Fibroblast of the aortic adventitia (primary cell): ENCODE data around the gene AHI1. TPM values are rescaled to one million over a fixed set of nuclear protein-coding genes. Genes with fewer than 3 reads are reported as not detected.

ENCODE experiments used
- DNase-seq: peaks from one replicate; pipeline ENCODE4 v3.0.0-alpha.2; 2010; ENCODE audit warnings: low read depth
- H3K4me3 ChIP-seq: 2 replicates; pipeline ENCODE4 v1.5.1; 2011; ENCODE audit warnings: low read depth, mild to moderate bottlenecking, control low read depth, low read length, moderate library complexity
- total RNA-seq: library from RNA; depleted of rRNA; stranded (reverse); fragments of >200 nt; gene quantifications from 2 replicates; pipeline ENCODE4 v1.2.3, GENCODE V29; 2012; ENCODE audit warnings: low replicate concordance
- TF ChIP-seq, protein P1 (sequence below): IDR thresholded peaks from 2 replicates; pipeline ENCODE4 v1.5.1; 2011; ENCODE audit warnings: mild to moderate bottlenecking, low read length, control low read depth, inconsistent platforms; ENCODE audit not compliant: insufficient read depth

AHI1 gene
- total RNA-seq, 1 donor = 33.4 TPM

DNA sequence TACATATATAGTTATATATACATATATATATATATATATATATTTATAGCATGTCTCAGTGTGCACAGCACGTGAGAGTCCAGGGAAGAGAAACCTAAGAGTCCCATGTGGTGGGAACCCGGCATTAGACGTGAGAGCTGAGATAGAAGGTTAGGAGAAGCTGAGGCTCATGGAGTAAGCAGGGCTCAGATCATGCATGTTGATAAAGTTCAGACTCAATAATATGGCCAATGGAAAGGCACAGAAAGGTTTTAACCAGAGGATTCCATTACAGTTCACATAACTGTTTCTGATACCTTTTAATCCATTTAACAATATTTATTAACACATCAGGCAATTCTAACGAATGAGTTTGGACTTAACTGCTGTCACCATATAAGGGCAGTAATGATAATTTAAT lies 173.0 kb downstream of the AHI1 start:
- DNase-seq = no peak
- TF ChIP-seq, protein P1, sequence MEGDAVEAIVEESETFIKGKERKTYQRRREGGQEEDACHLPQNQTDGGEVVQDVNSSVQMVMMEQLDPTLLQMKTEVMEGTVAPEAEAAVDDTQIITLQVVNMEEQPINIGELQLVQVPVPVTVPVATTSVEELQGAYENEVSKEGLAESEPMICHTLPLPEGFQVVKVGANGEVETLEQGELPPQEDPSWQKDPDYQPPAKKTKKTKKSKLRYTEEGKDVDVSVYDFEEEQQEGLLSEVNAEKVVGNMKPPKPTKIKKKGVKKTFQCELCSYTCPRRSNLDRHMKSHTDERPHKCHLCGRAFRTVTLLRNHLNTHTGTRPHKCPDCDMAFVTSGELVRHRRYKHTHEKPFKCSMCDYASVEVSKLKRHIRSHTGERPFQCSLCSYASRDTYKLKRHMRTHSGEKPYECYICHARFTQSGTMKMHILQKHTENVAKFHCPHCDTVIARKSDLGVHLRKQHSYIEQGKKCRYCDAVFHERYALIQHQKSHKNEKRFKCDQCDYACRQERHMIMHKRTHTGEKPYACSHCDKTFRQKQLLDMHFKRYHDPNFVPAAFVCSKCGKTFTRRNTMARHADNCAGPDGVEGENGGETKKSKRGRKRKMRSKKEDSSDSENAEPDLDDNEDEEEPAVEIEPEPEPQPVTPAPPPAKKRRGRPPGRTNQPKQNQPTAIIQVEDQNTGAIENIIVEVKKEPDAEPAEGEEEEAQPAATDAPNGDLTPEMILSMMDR = no peak
- no peak overlapping the region for H3K4me3 ChIP-seq

DNA sequence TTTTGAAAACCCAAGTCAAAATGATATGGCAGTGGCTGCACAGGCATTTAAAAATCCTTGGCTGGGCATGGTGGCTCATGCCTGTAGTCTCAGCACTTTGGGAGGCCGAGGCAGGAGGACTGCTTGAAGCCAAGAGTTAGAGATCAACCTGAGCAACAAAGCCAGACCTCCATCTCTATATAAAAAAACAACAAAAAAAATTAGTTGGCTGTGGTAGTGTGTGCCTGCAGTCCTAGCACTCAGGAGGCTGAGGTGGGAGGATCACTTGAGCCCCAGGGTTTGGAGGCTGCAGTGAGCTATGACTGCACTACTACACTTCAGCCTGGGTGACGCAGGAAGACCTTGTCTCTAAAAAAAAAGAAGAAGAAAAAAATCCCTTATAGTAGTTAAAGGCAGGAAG lies 173.6 kb downstream of the AHI1 start:
- DNase-seq = no peak
- no peak overlapping the region for H3K4me3 ChIP-seq
- TF ChIP-seq, protein P1 = no peak

DNA sequence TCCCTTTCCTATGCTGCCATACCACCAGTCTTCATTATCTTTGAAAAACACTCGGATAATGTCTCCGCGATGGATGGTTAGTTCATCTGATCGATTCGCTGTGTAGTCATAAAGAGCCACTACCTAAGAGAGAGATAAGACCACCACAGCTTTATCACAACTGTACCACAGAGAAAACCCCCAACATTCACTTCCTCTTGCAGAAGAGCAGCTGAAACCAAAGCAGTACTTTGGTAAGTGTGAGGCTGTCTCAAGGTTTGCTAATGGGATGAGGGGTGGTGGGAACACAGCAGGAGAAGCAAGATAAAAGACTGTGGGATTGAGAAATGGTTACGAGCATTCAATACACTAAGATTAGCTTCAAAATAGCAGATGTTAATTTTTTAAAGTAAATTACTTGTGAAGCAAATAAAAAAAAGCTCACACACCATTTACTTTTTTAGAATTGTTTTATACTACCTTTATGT lies 174.3 kb downstream of the AHI1 start:
- H3K4me3 ChIP-seq = no peak overlapping the region
- DNase-seq = no peak
- TF ChIP-seq, protein P1 = no peak

DNA sequence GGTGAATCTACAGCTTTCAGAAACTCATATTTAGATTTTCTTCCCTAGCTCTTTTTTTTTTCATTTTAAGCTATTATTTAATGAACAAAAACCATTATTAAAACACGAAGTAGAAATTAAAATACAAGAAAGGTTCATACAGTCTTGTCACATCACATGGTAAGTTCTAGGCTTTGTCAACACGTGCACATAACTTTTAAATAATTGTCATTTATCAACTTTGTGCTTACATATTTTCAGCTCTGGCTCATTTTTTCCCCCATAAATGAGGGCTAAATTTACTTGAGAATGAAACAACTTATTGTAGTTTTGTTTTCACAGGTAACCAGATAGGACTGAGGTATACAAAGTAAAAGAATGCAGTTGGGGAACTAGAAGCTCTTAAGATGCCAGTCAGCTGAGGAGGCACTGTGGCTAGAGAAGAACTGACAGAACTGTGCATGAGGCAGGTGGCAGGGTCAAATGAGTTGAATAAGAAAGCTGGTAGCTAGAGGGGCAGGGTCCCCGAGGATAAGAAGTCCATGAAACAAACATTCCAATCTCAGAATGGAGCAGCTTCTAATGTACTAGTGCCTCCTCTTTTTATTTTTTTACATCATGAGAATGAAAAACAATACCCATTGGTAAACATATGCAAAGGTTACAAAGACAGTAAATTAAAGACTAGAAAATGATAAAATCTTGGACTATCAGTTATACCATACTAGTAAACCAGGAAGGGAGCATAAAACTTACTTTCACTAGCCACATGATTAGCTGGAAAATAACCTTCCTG lies 174.9 kb downstream of the AHI1 start:
- TF ChIP-seq, protein P1 = no peak
- H3K4me3 ChIP-seq = no peak overlapping the region
- no peak for DNase-seq

DNA sequence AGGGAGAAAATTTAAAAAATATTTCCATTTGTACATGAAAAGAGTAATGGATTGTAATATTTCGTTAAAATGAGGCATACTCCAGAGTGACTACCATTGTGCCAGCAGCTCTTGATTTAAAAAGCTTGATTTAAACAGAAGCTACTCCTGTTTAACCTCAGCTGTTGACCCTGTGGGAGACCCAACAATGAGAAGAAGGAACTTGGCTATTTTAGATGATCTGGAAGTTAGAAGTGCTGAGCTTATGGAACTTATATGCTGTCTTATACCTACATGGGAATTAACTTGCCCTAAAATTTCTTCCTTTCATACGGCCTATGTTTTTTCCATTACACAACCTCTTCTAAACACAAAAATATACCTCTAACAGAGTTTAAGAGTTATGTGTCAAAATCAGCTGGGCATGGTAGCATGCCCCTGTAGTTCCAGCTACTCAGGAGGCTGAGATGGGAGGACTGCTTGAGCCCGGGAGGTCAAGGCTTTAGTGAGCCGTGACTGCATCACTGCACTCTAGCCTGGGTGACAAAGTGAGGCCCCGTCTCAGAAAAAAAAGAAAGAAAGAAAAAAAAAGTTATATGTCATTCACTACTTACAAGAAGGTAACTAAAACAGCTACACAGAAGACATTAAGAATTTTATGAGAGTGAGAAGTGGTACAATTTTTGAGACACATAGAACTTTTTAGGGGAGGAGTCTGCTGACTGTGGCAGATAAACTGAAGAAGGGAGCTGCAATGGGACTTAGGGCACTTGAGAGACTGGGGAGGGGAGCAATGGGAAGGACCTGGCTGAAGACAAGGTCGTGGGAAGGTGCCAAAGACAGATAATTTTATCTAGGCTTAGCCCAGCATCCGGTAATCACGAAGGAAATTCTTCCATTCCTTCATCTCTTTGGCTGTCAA lies 176.6 kb downstream of the AHI1 start:
- TF ChIP-seq, protein P1 = no peak

DNA sequence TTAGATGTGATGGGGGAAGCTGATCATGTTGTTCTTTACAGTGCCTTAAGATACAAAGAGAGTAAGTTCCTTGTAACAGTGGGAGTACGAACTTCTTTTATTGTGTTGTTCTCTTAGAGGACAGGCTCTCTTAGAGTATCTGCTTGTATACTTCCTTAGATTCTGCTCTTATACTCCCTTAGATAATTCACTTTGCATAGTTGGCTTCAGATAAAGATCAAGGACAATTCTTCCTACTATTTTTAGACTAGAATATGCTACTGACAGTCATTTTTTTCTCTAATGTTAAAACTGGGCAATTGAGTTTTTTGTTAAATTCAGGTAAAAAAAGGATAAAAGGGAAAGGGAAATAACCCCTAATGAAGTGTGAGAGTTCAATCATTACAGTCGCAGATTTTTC lies 177.7 kb downstream of the AHI1 start:
- DNase-seq = no peak
- TF ChIP-seq, protein P1 = no peak

More for the DNA sequence above, 176.6 kb downstream of the AHI1 start:
- DNase-seq = no peak
- H3K4me3 ChIP-seq = no peak overlapping the region

More for the DNA sequence above, 177.7 kb downstream of the AHI1 start:
- no peak overlapping the region for H3K4me3 ChIP-seq
